ENCODE results near the gene HEXIM2. TPM values are rescaled to one million over a fixed set of nuclear protein-coding genes. Genes with fewer than 3 reads are reported as not detected.

HEXIM2 gene
- total and polyA plus RNA-seq, 3 donors from 2014 or later: 35.9 to 76.8 (median 47.7) TPM

- Histone ChIP-seq H3K4me3 (peak overlapping the region in 1 of 2 donors; percentile 82), H3K36me3 (ENCODE audit: low read depth, missing control alignments) (no peaks in the 10 kb centered on the region), H3K27ac (peak overlapping the region; percentile 70 to 74), H3K27me3 (no peaks in the 10 kb centered on the region), H3K9me3 (no peaks in the 10 kb centered on the region), H3K4me1 (peaks cover 40% of the 10 kb centered on the region)
- TF ChIP-seq CTCF (IDR thresholded peaks at IDR 0.05): no peak
- no peak for TF ChIP-seq POLR2A (IDR thresholded peaks at IDR 0.05)
- WGBS, 2 donors: 19 to 36% methylated on average over 4 to 9 of the region's 9 CpGs
- intact Hi-C loops (cut with DNase I; ENCODE audit: low total_unique reads): no loop called here
- no peak for DNase-seq
Measured at GRCh38 chr17:45162025-45162687, 481 bp downstream of the HEXIM2 start.

- peaks cover 14% of the 10 kb centered on the region for H3K4me1 ChIP-seq
- no peak overlapping the region for H3K27ac ChIP-seq
- WGBS, 2 donors: 86 to 95% methylated on average over 7 of the region's 7 CpGs
- no peaks in the 10 kb centered on the region for H3K9me3 ChIP-seq
- no peak for DNase-seq
- TF ChIP-seq CTCF (IDR thresholded peaks at IDR 0.05) (no peak), POLR2A (IDR thresholded peaks at IDR 0.05) (no peak)
- H3K4me3 ChIP-seq: no peak overlapping the region
- intact Hi-C loops (cut with DNase I; ENCODE audit: low total_unique reads): no loop called here
- H3K36me3 ChIP-seq (ENCODE audit: low read depth, missing control alignments): no peaks in the 10 kb centered on the region
- no peaks in the 10 kb centered on the region for H3K27me3 ChIP-seq
Measured at GRCh38 chr17:45164734-45165269, 3.1 kb downstream of the HEXIM2 start.

- 58 to 73% methylated on average over 19 to 43 of the region's 43 CpGs for WGBS, 2 donors
- no peak for DNase-seq
- Histone ChIP-seq H3K4me1 (peaks cover 25% of the 10 kb centered on the region), H3K4me3 (peak overlapping the region in 1 of 2 donors; percentile 29), H3K27ac (no peak overlapping the region), H3K9me3 (no peaks in the 10 kb centered on the region), H3K27me3 (no peaks in the 10 kb centered on the region), H3K36me3 (ENCODE audit: low read depth, missing control alignments) (no peaks in the 10 kb centered on the region)
- intact Hi-C loops (cut with DNase I; ENCODE audit: low total_unique reads): no loop called here
- TF ChIP-seq CTCF (IDR thresholded peaks at IDR 0.05) (no peak), POLR2A (IDR thresholded peaks at IDR 0.05) (no peak)
Measured at GRCh38 chr17:45168991-45169752, 7.5 kb downstream of the HEXIM2 start.

GRCh38 chr17:45170280-45170930 is 8.7 kb downstream of the HEXIM2 start:
- peak overlapping the region in 1 of 2 donors; percentile 74 for H3K27ac ChIP-seq
- 80 to 90% methylated on average over 2 to 12 of the region's 12 CpGs for WGBS, 2 donors
- H3K9me3 ChIP-seq: no peaks in the 10 kb centered on the region
- DNase-seq: no peak
- no peaks in the 10 kb centered on the region for H3K36me3 ChIP-seq (ENCODE audit: low read depth, missing control alignments)
- no peak overlapping the region for H3K4me3 ChIP-seq
- no peaks in the 10 kb centered on the region for H3K27me3 ChIP-seq
- peaks cover 25% of the 10 kb centered on the region for H3K4me1 ChIP-seq
- TF ChIP-seq CTCF (IDR thresholded peaks at IDR 0.05) (no peak), POLR2A (IDR thresholded peaks at IDR 0.05) (no peak)
- intact Hi-C loops (cut with DNase I; ENCODE audit: low total_unique reads): no loop called here

Measured in testis (tissue), 3 donors.